GM12875 (cell line): ENCODE measurements around the gene PANX2.

Experiments used
- H3K4me3 ChIP-seq: one replicate; pipeline ENCODE4 v1.5.1; 2011; ENCODE audit warnings: low read depth, low read length, control low read depth
- TF ChIP-seq, protein P1 (sequence below): IDR thresholded peaks from 2 replicates; pipeline ENCODE4 v1.5.1; 2011; ENCODE audit warnings: low read depth, mild to moderate bottlenecking, control low read depth, inconsistent platforms, low read length, moderate library complexity, borderline replicate concordance; ENCODE audit not compliant: insufficient read depth

PANX2 gene

DNA sequence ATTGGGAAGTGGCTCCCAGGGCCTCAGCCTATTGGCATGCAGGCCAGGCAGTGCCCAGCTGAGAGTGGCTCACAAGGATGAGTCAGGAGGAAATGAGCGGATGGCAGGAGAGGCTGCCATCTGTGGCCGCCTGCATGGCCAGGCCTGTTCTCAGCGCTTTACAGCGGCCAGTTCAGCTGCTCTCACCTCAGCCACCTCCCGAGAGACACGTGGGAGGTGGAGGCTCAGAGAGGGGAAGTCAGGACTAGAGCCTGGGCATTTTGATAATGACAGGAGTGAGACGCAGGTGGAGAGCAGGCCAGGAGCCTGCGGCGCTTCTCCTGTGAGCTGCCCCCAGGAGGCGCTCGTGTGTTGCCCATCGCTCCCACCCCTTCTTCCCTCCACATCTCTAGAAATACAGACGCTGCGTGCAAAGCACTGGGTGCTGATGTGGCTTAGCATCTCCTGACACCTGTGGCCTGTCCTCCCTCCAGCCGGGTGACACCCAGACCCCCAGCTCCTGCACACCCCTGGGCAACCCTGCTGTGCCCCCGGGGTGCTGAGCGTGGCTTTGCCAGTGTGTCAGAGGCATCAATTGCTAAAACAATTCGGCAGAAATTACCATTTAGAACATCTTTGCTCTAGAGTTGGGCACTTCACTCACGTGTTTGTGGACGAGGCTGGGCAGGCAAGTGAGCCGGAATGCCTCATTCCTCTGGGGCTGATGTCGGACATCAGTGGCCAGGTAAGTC, 21.4 kb upstream of the PANX2 start:
- TF ChIP-seq, protein P1, sequence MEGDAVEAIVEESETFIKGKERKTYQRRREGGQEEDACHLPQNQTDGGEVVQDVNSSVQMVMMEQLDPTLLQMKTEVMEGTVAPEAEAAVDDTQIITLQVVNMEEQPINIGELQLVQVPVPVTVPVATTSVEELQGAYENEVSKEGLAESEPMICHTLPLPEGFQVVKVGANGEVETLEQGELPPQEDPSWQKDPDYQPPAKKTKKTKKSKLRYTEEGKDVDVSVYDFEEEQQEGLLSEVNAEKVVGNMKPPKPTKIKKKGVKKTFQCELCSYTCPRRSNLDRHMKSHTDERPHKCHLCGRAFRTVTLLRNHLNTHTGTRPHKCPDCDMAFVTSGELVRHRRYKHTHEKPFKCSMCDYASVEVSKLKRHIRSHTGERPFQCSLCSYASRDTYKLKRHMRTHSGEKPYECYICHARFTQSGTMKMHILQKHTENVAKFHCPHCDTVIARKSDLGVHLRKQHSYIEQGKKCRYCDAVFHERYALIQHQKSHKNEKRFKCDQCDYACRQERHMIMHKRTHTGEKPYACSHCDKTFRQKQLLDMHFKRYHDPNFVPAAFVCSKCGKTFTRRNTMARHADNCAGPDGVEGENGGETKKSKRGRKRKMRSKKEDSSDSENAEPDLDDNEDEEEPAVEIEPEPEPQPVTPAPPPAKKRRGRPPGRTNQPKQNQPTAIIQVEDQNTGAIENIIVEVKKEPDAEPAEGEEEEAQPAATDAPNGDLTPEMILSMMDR = peak; percentile 98
- no peak overlapping the region for H3K4me3 ChIP-seq

DNA sequence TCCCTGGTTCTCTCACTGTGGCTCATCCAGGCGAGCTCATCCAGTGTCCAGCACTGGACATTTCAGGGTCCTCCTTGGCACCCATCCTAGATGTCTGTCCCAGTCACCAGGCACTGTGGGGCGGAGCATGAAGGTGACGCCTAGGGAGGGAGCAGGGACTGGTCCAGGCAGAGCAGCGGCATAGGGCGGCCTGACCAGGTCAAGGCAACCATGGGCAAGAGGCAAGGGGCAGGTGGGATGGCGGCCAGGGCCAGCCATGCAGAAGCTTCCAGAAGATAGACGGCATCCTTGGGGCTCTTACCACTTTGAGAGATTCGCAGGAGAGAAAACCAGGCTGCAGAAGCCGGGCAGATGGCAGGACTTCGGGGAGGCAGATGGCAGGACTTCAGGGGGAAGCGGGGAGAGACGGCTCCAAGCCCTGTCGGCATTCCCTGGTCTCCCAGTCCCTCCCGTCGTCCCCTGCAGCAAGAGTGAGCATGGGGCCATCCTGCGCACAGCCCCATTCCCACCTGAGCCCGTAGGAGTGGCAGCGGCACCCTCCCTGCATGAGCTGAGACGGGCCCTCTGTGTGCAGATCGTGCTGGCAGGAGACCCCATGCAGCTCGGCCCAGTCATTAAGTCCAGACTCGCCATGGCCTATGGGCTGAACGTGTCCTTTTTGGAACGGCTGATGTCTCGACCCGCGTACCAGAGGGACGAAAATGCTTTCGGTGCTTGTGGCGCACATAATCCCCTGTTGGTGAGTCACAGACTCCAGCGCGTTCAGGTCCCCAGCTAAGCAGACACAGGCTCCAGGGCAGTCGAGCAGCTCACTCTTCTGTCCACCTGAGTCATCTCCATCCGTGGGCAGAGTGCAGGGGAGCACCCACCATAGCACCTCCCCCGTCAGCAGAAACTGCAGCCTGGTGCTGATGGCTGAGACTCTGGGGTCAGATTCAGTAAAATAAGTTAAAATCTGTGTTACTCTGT, 20.1 kb upstream of the PANX2 start:
- TF ChIP-seq, protein P1 = no peak
- no peak overlapping the region for H3K4me3 ChIP-seq

DNA sequence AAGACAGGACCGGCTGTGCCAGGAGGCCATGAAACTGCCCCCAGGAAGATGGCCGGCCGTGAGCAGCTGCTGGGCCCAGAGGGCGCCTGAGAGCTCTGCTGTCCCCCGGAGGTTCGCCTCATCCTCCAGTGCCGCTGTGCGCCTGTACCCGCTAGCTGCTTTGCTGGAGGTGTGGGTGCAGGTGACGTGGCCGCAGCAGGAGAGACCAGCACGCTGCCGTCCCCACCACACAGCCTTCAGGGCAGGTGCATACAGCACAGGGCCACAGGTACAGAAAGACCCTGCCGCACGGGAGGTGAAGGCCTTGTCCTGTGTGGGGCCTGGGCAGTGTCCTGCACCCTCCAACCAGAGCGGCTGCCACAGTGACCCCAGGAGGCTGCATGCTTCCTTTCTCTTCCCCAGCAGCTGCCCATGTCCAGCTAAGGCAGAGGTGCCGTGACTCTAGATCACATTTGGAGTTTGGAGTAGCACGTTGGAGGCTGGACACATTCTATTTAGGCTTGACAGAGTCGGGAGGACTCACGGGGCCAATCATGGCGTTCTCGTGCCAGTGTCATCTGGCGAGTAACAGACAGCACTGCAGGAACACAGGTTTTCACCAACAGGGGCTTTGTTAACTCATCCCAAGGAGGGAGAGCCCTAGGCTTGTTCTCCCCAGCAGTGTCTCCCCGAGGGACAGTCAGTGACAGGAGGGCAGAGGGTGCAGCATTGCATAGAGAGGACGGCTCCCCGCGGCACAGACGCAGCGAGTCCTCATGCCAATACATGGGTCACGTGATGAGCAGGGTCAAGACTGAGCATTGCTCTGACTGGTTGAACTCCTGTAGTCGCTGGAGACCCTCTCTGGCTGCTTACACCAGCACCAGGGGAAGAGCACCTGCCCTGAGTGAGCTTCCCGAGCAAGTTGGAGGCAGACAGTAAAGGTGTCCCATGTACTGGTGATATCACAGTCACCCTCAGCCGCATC, 18.7 kb upstream of the PANX2 start:
- TF ChIP-seq, protein P1 = no peak
- H3K4me3 ChIP-seq = no peak overlapping the region

DNA sequence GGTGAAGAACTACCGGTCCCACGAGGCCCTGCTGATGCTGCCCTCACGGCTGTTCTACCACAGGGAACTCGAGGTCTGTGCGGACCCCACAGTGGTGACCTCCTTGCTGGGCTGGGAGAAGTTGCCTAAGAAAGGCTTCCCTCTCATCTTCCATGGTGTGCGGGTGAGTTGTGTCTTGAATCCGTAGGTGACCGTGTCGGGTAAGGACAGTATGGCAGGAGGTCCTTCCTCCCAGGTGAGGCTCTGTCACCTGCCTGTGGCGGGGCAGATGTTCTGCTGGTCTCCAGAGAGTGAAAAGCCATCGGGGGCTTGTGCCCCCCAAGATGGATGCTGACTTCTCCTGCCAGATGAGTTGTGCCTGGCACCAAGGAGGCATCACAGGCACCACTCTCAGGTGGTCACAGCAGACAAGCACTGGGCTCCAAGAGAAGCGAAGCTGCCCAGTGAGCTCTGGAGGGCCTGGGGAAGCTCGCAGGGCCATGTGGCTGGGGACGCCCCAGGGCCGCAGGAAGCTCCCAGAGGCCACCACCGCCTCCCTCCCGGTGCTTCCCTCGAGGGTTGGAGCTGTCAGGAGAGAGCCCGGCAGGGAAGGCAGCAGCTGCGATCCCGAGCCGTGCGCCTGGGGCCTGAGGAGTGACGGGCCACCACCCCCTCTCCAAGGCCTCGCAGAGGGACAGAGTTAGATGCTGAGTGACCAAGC, 17.3 kb upstream of the PANX2 start:
- H3K4me3 ChIP-seq = no peak overlapping the region
- TF ChIP-seq, protein P1 = no peak

DNA sequence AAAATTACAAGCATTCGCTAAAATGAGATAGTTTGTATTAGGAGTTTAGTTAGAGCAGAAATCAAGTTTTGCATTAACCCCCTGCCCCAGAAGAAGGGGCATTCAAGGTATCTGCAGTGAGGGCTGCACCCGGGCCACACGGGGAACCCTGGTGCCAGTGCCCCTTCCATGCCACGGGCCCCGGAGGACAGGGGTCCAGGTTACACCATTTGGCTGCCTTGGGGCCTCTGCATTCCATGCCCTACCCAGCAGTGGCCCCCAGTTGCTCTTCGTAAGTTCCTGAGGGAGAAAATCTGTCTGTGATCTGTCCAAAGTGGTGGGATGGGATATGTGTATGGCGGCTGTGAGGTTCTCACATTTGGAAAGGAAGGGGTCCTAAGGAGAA, 16.8 kb upstream of the PANX2 start:
- TF ChIP-seq, protein P1 = no peak
- H3K4me3 ChIP-seq = no peak overlapping the region

DNA sequence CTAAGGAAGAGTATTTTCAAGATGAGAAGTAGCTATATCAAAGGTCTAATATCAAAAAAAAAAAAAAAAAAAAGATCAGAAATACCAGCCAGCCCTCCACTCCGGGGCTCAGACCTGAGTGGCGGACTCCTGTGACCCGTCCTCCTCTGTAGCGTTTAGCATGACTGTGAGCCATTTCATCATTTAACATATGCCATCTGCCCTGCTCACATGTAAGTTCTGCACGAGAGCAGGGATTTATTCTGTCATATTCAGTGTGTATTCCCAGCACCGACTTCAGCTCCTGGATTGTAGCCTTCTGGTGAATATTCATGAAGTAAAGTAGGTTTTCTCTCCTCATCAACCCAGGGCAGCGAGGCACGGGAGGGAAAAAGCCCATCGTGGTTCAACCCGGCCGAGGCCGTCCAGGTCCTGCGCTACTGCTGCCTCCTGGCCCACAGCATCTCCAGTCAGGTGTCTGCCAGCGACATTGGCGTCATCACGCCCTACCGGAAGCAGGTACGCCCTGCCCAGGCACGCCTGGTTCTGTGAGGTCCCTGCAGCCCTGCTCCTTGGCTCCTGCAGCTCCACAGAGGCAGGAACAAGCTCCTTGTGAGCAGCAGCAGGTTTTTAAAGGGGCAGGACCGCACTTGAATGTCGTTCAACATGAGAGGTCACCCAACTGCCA, 12.7 kb upstream of the PANX2 start:
- TF ChIP-seq, protein P1 = no peak
- H3K4me3 ChIP-seq = no peak overlapping the region
